Type B pancreatic cell (in vitro differentiated cells): ENCODE data around the gene CHD6. TPM values are rescaled to one million over a fixed set of nuclear protein-coding genes. Genes with fewer than 3 reads are reported as not detected.
A peak's percentile ranks its signal among the peaks of the same experiment; 100 is the strongest.

Experiments
- DNase-seq: peaks from one replicate; pipeline ENCODE4 v3.0.0; 2021; ENCODE audit warnings: mixed read lengths; ENCODE audit not compliant: unreplicated experiment; ENCODE audit errors: extremely low spot score
- H3K27ac Mint-ChIP-seq: 2 replicates; pipeline ENCODE4 v1.8.0; 2021; ENCODE audit warnings: mild to moderate bottlenecking, mixed read lengths
- H3K27me3 Mint-ChIP-seq: 2 replicates; pipeline ENCODE4 v1.8.0; 2021; ENCODE audit warnings: mixed read lengths
- H3K36me3 Mint-ChIP-seq: 2 replicates; pipeline ENCODE4 v1.8.0; 2021; ENCODE audit warnings: mixed read lengths
- H3K4me1 Mint-ChIP-seq: one replicate; pipeline ENCODE4 v1.8.0; 2021; ENCODE audit warnings: mixed read lengths; ENCODE audit not compliant: unreplicated experiment
- H3K4me3 Mint-ChIP-seq: 2 replicates; pipeline ENCODE4 v1.8.0; 2021; ENCODE audit warnings: mild to moderate bottlenecking, mixed read lengths
- H3K9me3 Mint-ChIP-seq: 2 replicates; pipeline ENCODE4 v1.8.0; 2021; ENCODE audit warnings: mixed read lengths
- total RNA-seq: library from RNA; stranded (reverse); gene quantifications from 2 replicates; pipeline ENCODE4 v1.2.1, GENCODE V29; 2021; ENCODE audit warnings: low replicate concordance
- TF ChIP-seq, protein P1 (sequence below): fragments of 200-600 bp; sonication (generic); conservative IDR thresholded peaks from 2 replicates; pipeline ENCODE4 v1.5.0; 2021; ENCODE audit warnings: antibody characterized with exemption, mild to moderate bottlenecking

The CHD6 gene
- total RNA-seq, 1 donor from 2014 or later = 72.6 TPM

DNA sequence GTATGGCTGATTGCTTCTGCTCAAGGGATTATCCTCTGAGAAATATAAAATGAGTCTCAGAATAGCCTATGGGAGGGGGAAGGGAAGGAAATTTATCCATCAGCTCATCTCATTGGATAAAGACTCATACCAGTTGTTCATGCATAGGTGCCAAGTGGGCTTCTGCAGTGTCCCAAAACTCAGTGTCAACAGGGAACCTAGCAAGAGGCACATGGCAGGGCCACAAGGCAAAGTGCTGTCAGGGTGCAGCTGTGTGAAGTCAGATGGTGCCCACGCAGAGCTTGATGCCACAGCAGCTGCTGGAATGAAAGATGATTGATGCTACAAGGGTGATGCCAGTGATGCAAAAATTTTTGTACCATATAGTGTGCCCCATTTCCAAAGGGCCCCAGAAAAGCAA, 3.2 kb upstream of the CHD6 start:
- Mint-ChIP-seq H3K36me3 (no peaks in the 10 kb centered on the region), H3K27me3 (peaks cover 18% of the 10 kb centered on the region), H3K9me3 (peaks cover 4% of the 10 kb centered on the region), H3K27ac (no peak overlapping the region), H3K4me3 (no peak overlapping the region), H3K4me1 (peaks cover 20% of the 10 kb centered on the region)
- no peak for DNase-seq
- TF ChIP-seq, protein P1, sequence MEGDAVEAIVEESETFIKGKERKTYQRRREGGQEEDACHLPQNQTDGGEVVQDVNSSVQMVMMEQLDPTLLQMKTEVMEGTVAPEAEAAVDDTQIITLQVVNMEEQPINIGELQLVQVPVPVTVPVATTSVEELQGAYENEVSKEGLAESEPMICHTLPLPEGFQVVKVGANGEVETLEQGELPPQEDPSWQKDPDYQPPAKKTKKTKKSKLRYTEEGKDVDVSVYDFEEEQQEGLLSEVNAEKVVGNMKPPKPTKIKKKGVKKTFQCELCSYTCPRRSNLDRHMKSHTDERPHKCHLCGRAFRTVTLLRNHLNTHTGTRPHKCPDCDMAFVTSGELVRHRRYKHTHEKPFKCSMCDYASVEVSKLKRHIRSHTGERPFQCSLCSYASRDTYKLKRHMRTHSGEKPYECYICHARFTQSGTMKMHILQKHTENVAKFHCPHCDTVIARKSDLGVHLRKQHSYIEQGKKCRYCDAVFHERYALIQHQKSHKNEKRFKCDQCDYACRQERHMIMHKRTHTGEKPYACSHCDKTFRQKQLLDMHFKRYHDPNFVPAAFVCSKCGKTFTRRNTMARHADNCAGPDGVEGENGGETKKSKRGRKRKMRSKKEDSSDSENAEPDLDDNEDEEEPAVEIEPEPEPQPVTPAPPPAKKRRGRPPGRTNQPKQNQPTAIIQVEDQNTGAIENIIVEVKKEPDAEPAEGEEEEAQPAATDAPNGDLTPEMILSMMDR = no peak

DNA sequence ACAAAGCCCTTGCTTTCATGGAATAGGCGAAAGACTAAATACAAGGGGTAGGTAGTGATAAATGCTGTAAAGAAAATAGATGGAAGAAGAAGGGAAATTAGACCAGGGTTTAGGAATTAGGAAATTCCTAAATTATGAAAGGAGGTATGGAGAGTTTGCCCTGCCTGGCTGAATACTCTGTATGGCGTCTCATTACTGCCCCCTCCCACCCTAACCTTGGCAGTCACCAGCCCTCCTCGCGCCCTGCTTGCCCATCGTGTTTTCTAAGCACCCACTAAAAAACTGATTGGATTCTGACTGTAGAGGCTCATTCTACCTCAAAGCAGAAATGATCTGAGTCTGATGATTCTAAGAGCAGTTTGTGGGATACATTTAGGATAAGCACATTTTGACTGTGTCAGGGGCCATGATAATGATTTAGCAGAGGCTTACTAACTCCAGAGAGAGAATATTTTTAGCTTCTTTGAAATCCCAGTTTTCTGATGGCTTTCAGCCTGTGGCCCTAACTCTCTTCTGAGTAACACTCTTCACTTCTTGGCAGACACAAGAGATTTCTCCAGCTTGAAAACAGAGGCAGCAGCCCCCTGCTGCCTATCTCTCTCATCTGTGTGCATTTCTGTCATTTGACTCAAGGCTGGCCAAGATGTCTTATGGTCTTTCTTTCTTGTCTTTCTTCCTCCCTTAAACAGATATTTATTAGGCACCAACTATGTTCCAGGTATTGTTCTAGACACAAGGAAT, 1.4 kb upstream of the CHD6 start:
- DNase-seq = no peak
- Mint-ChIP-seq H3K27me3 (peaks cover 18% of the 10 kb centered on the region), H3K9me3 (peaks cover 4% of the 10 kb centered on the region), H3K27ac (peak overlapping the region; percentile 30), H3K4me1 (peaks cover 37% of the 10 kb centered on the region), H3K36me3 (no peaks in the 10 kb centered on the region), H3K4me3 (peak overlapping the region; percentile 96)
- TF ChIP-seq, protein P1 = no peak

DNA sequence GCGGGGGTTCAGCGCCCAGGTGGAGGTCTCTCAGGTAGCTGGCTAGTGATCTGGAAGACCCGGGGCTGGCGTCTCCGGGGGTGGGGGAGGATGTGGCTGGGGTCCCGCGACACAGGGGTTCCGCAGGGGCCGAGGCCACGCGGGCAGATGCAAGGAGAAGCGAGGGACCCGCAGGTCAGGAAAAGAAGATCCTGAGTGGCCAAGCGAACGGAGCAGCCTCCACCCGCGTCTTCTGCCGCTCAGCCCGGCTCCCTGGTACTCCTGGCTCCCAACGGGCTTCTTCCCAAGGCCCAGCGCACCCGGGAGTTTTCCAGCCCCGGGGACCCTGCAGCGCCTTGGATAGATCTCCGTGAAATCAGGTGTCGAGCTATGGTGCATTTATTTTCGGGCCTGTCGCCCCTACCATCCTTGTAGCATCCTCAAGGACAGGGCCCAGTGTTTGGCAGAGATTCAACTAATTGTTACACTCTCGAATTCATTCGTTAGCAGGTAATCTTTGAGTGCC, 682 bp upstream of the CHD6 start:
- H3K27ac Mint-ChIP-seq = peak overlapping the region; percentile 30
- DNase-seq = no peak
- peak overlapping the region; percentile 96 for H3K4me3 Mint-ChIP-seq

DNA sequence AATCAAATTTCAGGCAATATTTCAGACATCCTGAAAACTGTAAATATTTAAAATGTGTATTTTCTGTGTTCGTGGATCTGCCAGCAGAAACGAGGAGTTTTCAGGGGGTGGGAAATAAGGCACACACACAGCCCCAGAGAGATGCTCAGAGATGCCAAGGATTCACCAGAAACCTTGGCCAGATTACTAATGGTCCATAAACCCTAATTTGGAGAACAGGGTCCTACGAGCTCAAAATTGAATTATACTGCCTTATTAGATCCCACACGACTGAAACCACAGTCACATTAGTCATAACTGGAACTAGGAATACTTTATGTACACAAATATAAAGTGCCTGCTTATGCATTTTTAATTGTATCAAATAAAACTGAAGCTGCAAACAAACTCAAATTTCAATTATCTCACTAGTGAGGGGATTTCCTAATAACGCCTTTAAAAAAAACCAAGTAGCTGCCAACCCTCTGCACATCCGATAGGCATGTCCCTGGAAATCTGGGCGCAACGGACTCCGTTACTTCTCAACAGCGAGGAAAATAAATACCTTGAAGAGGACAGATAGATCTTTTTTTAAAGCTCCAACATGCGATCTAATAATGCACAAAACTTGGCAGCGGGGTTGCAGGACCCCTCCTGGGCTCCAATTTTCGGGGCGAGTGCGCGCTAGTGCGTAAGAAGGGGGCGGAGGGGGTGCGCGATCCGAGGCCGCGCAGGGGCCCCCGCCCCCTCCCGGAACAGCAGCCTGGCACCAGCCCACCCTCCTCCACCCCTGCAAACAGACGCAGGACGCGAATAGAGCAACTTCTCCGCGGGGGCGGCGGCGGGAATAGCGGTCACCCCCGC, 897 bp downstream of the CHD6 start:
- Mint-ChIP-seq H3K36me3 (peaks cover 3% of the 10 kb centered on the region), H3K27me3 (peaks cover 16% of the 10 kb centered on the region), H3K4me3 (peak overlapping the region; percentile 96), H3K27ac (peak overlapping the region; percentile 85), H3K4me1 (peaks cover 50% of the 10 kb centered on the region), H3K9me3 (peaks cover under 1% of the 10 kb centered on the region)
- DNase-seq = no peak
- TF ChIP-seq, protein P1 = no peak

More for the DNA sequence above, 682 bp upstream of the CHD6 start:
- TF ChIP-seq, protein P1 = no peak
- Mint-ChIP-seq H3K27me3 (peaks cover 18% of the 10 kb centered on the region), H3K36me3 (peaks cover 3% of the 10 kb centered on the region), H3K9me3 (peaks cover 4% of the 10 kb centered on the region), H3K4me1 (peaks cover 43% of the 10 kb centered on the region)

DNA sequence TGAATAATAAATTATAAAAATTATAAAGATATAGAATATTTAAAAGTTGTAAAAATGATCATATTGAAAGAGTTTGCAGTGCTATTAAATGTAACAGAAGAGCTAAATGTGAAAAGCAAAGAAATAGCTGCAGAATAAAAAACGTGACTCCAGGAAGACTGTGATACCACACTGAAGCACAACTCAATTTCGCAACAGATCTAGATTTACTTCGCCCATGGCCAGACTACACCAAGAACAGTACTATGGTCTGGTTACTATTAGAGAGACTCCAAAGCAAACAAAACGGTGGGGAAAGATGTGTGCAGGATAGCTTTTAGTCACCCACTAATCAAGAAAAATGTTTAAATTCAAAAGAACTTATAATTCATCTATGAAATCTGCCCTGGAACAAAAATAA, 1.9 kb downstream of the CHD6 start:
- Mint-ChIP-seq H3K9me3 (no peaks in the 10 kb centered on the region), H3K4me1 (peaks cover 50% of the 10 kb centered on the region), H3K36me3 (peaks cover 3% of the 10 kb centered on the region), H3K27me3 (peaks cover 11% of the 10 kb centered on the region), H3K4me3 (peak overlapping the region; percentile 96), H3K27ac (no peak overlapping the region)
- TF ChIP-seq, protein P1 = no peak
- no peak for DNase-seq
